ENCODE data around the gene TEX38.

- TF ChIP-seq RAD21 (IDR thresholded peaks at IDR 0.05; ENCODE audit: low read depth) (no peak), YY1 (IDR thresholded peaks at IDR 0.05; ENCODE audit: low read depth) (no peak), NFIC (IDR thresholded peaks at IDR 0.05) (no peak), TAF1 (IDR thresholded peaks at IDR 0.05; ENCODE audit: low read depth) (no peak), REST (IDR thresholded peaks at IDR 0.05; ENCODE audit: low read depth) (no peak), EGR1 (IDR thresholded peaks at IDR 0.05) (no peak), EP300 (IDR thresholded peaks at IDR 0.05; ENCODE audit: borderline replicate concordance) (no peak), CREB1 (IDR thresholded peaks at IDR 0.05; ENCODE audit: low read depth) (no peak), TCF12 (IDR thresholded peaks at IDR 0.05; ENCODE audit: low read depth) (no peak)
Observed at GRCh38 chr1:46697053-46697452, 25.4 kb downstream of the TEX38 start.

All from Ishikawa (cell line).